ENCODE data around the gene ADM2. TPM values are rescaled to one million over a fixed set of nuclear protein-coding genes. Genes with fewer than 3 reads are reported as not detected.

ADM2 gene
- total RNA-seq, 1 donor from 2014 or later, result 1.7 TPM

DNA sequence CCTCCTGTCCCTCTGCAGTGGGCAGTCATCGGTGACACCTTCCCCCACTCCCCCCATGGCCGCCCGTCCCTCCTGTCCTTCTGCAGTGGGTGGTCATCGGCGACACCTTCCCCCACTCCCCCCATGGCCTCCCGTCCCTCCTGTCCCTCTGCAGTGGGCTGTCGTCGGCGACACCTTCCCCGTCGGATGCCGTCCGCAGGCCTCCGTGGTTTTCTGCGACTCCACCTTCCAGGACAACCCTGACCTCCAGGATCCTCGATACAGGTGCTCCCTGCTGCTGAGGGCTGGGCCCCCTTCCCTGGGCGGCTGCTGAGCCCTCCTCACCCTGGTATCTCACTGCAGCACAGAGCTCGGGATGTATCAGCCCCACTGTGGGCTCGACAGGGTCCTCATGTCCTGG, 7.5 kb downstream of the ADM2 start:
- DNase-seq (ENCODE audit: low read depth, low spot score), result no peak
- TF ChIP-seq, protein P1, sequence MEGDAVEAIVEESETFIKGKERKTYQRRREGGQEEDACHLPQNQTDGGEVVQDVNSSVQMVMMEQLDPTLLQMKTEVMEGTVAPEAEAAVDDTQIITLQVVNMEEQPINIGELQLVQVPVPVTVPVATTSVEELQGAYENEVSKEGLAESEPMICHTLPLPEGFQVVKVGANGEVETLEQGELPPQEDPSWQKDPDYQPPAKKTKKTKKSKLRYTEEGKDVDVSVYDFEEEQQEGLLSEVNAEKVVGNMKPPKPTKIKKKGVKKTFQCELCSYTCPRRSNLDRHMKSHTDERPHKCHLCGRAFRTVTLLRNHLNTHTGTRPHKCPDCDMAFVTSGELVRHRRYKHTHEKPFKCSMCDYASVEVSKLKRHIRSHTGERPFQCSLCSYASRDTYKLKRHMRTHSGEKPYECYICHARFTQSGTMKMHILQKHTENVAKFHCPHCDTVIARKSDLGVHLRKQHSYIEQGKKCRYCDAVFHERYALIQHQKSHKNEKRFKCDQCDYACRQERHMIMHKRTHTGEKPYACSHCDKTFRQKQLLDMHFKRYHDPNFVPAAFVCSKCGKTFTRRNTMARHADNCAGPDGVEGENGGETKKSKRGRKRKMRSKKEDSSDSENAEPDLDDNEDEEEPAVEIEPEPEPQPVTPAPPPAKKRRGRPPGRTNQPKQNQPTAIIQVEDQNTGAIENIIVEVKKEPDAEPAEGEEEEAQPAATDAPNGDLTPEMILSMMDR (conservative IDR thresholded peaks at IDR 0.05), result no peak
- H3K36me3 Mint-ChIP-seq (ENCODE audit: low read depth), result no peaks in the 10 kb centered on the region
- no peaks in the 10 kb centered on the region for H3K4me1 Mint-ChIP-seq
- H3K4me3 Mint-ChIP-seq, result no peak overlapping the region
- H3K27ac Mint-ChIP-seq (ENCODE audit: unreplicated experiment), result no peak overlapping the region
- H3K27me3 Mint-ChIP-seq (ENCODE audit: low read depth), result peaks cover 3% of the 10 kb centered on the region
- no peaks in the 10 kb centered on the region for H3K9me3 Mint-ChIP-seq

DNA sequence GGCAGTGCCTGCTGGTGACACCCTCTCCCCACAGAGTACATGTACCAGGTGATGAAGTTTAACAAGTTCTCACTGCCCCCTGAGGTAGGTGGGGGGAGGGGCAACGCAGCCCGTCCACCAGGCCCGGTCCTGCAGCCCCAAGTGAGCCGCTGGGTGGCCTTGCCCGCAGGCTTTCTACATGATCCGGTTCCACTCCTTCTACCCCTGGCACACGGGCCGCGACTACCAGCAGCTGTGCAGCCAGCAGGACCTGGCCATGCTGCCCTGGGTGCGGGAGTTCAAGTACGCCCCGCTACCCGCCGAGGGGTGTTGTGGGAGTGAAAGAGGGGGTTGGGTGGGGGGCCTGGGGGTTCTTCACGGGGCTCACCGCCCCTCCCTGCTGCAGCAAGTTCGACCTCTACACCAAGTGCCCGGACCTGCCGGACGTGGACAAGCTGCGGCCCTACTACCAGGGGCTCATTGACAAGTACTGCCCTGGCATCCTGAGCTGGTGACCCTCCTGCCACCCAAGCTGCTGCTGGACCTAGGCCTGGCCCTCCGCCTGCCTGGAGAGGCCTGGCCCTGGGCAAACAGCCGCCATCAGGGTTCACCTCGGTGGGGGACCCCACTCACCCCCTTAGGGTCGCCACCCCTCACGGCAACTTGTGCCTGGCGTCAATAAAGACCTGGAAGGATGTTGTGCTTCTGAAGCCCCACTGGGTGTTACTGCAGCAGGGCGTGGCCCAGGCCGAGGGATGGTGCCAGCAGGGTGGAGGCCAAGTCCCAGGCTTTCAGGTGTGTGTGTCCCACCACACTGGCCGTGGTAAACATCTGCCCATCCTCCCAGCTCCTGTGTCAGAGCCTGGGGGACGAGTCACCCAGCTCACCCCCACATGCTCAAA, 8.3 kb downstream of the ADM2 start:
- DNase-seq (ENCODE audit: low read depth, low spot score), result no peak
- TF ChIP-seq, protein P1 (conservative IDR thresholded peaks at IDR 0.05), result no peak
- Mint-ChIP-seq H3K9me3 (no peaks in the 10 kb centered on the region), H3K4me3 (no peak overlapping the region), H3K4me1 (no peaks in the 10 kb centered on the region), H3K27me3 (ENCODE audit: low read depth) (peaks cover 3% of the 10 kb centered on the region), H3K36me3 (ENCODE audit: low read depth) (no peaks in the 10 kb centered on the region), H3K27ac (ENCODE audit: unreplicated experiment) (no peak overlapping the region)

DNA sequence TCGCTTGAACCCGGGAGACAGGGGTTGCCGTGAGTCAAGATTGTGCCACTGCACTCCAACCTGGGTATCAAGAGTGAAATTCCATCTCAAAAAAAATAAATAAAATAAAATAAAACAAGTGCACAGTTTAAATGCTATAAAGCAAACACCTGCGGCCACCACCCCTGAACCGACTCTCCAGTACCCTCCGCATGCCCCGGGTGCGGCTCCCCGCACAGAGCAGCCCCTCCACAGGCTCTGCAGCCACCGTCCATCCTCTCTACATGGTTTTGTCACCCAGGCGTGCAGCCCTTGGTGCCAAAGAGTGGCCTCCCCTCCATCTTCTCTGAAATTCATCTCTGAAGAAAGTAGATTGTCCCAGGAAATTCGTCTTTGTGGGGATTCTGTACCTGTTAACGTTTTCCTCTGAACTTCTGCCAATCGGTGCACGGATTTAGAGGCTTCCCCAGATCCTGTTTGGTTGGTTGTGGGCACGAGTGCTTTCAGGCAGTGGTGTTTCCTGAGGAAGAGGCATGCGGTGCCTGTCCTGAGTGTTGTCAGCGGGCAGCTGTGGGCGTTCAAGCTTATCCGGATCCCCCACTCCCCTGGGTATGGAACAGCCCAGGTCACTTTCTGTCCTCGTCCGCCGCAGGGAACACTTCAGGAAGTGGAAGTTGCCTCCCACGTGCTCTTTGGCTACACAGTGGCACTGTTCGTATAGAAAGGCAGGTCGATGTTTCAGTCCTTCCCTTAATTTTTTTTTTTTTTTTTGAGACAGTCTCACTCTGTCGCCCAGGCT, 9.4 kb downstream of the ADM2 start:
- Mint-ChIP-seq H3K4me3 (no peak overlapping the region), H3K36me3 (ENCODE audit: low read depth) (no peaks in the 10 kb centered on the region), H3K4me1 (no peaks in the 10 kb centered on the region), H3K9me3 (no peaks in the 10 kb centered on the region), H3K27ac (ENCODE audit: unreplicated experiment) (no peak overlapping the region), H3K27me3 (ENCODE audit: low read depth) (peaks cover 3% of the 10 kb centered on the region)
- no peak for DNase-seq (ENCODE audit: low read depth, low spot score)
- TF ChIP-seq, protein P1 (conservative IDR thresholded peaks at IDR 0.05), result no peak

DNA sequence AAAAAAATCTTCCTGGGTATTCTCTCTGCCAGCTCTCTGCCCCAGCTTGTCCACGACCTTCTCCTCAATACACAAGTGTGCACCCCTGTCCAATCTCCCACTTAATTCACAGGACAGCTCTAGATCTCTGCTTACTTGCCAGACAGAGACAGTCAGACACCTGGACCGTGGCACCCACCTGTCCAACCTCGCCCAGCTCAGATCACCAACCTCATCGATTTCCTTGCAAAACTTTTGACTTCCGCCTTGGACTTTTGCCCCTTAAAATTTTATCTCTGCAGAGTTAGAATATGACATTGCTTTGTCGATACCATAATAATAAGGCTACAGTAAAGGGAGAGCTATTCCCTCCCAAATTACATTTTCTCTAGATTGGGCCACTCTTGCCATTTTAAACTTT, 15.8 kb downstream of the ADM2 start:
- no peaks in the 10 kb centered on the region for H3K9me3 Mint-ChIP-seq
- peaks cover 2% of the 10 kb centered on the region for H3K27me3 Mint-ChIP-seq (ENCODE audit: low read depth)
- peaks cover 14% of the 10 kb centered on the region for H3K4me1 Mint-ChIP-seq
- DNase-seq (ENCODE audit: low read depth, low spot score), result no peak
- no peaks in the 10 kb centered on the region for H3K36me3 Mint-ChIP-seq (ENCODE audit: low read depth)
- H3K27ac Mint-ChIP-seq (ENCODE audit: unreplicated experiment), result no peak overlapping the region
- no peak overlapping the region for H3K4me3 Mint-ChIP-seq
- TF ChIP-seq, protein P1 (conservative IDR thresholded peaks at IDR 0.05), result no peak

DNA sequence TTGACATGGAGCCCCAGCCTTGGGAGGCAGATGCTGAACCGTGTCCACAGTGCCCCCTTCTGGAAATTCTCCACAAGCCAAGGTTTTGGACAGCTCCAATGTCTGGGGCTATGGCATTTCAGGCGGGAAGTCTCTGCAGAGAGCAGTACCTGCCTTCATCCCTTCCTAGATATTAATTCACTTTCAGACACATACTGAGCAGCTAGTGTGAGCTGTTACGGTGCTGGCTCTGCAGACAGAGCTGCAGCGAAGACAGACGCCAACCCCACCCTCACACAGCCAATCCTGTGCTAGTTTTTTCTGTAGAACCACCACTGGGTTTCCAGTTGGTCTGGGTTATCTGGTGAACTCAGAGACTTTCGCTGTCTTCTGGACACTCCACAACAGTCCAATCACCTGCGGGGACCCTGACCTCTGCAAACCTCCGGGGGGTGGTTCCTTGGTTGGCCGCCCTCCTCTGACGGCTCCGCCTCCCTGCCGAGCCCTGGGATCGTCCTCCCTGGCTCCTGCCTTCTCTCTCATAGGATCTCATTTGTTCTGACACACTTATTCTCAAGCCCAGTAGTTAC, 17.1 kb downstream of the ADM2 start:
- no peaks in the 10 kb centered on the region for H3K36me3 Mint-ChIP-seq (ENCODE audit: low read depth)
- TF ChIP-seq, protein P1 (conservative IDR thresholded peaks at IDR 0.05), result peak; percentile 70
- no peak overlapping the region for H3K27ac Mint-ChIP-seq (ENCODE audit: unreplicated experiment)
- H3K27me3 Mint-ChIP-seq (ENCODE audit: low read depth), result peaks cover 2% of the 10 kb centered on the region
- H3K4me3 Mint-ChIP-seq, result peak overlapping the region; percentile 28
- DNase-seq (ENCODE audit: low read depth, low spot score), result peak; percentile 64
- peaks cover 14% of the 10 kb centered on the region for H3K4me1 Mint-ChIP-seq
- no peaks in the 10 kb centered on the region for H3K9me3 Mint-ChIP-seq

Data from neural crest cell (in vitro differentiated cells).